ENCODE data around the gene CEP20. TPM values are rescaled to one million over a fixed set of nuclear protein-coding genes. Genes with fewer than 3 reads are reported as not detected.

Gene CEP20
- total RNA-seq, 1 donor, result 48.9 TPM

GRCh38 chr16:15876503-15876902 lies 11.9 kb downstream of the CEP20 start:
- no peak overlapping the region for H2AFZ ChIP-seq (ENCODE audit: low read length)

GRCh38 chr16:15874745-15875314 lies 13.6 kb downstream of the CEP20 start:
- TF ChIP-seq CTCF (IDR thresholded peaks at IDR 0.05; ENCODE audit: extremely low read depth, low read depth, low read length), result peak; percentile 92
- DNase-seq (ENCODE audit: insufficient read length, low spot score, missing footprints), result no peak
- H3K27ac ChIP-seq (ENCODE audit: low read depth, low read length), result no peak overlapping the region
- H4K20me1 ChIP-seq (ENCODE audit: insufficient read depth, low read length), result no peaks in the 10 kb centered on the region
- no peaks in the 10 kb centered on the region for H3K9me3 ChIP-seq (ENCODE audit: low read depth, low read length)
- no peaks in the 10 kb centered on the region for H3K27me3 ChIP-seq (ENCODE audit: insufficient read depth, low read length)
- H3K36me3 ChIP-seq (ENCODE audit: insufficient read depth, low read length), result peaks cover 17% of the 10 kb centered on the region
- no peak overlapping the region for H3K4me3 ChIP-seq (ENCODE audit: insufficient read depth, low read length)
- H3K4me2 ChIP-seq (ENCODE audit: insufficient read depth, low read length), result no peak overlapping the region
- peaks cover 20% of the 10 kb centered on the region for H3K79me2 ChIP-seq (ENCODE audit: insufficient read depth, low read length)
- H2AFZ ChIP-seq (ENCODE audit: low read length), result peak overlapping the region; percentile 55
- peaks cover 17% of the 10 kb centered on the region for H3K4me1 ChIP-seq (ENCODE audit: insufficient read depth, low read length)

More at GRCh38 chr16:15876503-15876902, 11.9 kb downstream of the CEP20 start:
- peaks cover 33% of the 10 kb centered on the region for H3K4me1 ChIP-seq (ENCODE audit: insufficient read depth, low read length)
- H3K4me3 ChIP-seq (ENCODE audit: insufficient read depth, low read length), result no peak overlapping the region
- no peak for TF ChIP-seq CTCF (IDR thresholded peaks at IDR 0.05; ENCODE audit: extremely low read depth, low read depth, low read length)
- H3K79me2 ChIP-seq (ENCODE audit: insufficient read depth, low read length), result peaks cover 27% of the 10 kb centered on the region
- H3K27ac ChIP-seq (ENCODE audit: low read depth, low read length), result no peak overlapping the region
- no peak for DNase-seq (ENCODE audit: insufficient read length, low spot score, missing footprints)
- H3K36me3 ChIP-seq (ENCODE audit: insufficient read depth, low read length), result peaks cover 13% of the 10 kb centered on the region
- H3K4me2 ChIP-seq (ENCODE audit: insufficient read depth, low read length), result no peak overlapping the region
- no peaks in the 10 kb centered on the region for H3K27me3 ChIP-seq (ENCODE audit: insufficient read depth, low read length)
- H3K9me3 ChIP-seq (ENCODE audit: low read depth, low read length), result no peaks in the 10 kb centered on the region
- H4K20me1 ChIP-seq (ENCODE audit: insufficient read depth, low read length), result no peaks in the 10 kb centered on the region

- peaks cover 18% of the 10 kb centered on the region for H3K79me2 ChIP-seq (ENCODE audit: insufficient read depth, low read length)
- peak overlapping the region; percentile 12 for H3K27ac ChIP-seq (ENCODE audit: low read depth, low read length)
- DNase-seq (ENCODE audit: insufficient read length, low spot score, missing footprints), result no peak
- no peak for TF ChIP-seq CTCF (IDR thresholded peaks at IDR 0.05; ENCODE audit: extremely low read depth, low read depth, low read length)
- no peak overlapping the region for H2AFZ ChIP-seq (ENCODE audit: low read length)
- H3K36me3 ChIP-seq (ENCODE audit: insufficient read depth, low read length), result peaks cover 25% of the 10 kb centered on the region
- H3K4me3 ChIP-seq (ENCODE audit: insufficient read depth, low read length), result no peak overlapping the region
- no peaks in the 10 kb centered on the region for H3K27me3 ChIP-seq (ENCODE audit: insufficient read depth, low read length)
- H3K4me2 ChIP-seq (ENCODE audit: insufficient read depth, low read length), result no peak overlapping the region
- H3K9me3 ChIP-seq (ENCODE audit: low read depth, low read length), result no peaks in the 10 kb centered on the region
- no peaks in the 10 kb centered on the region for H4K20me1 ChIP-seq (ENCODE audit: insufficient read depth, low read length)
- H3K4me1 ChIP-seq (ENCODE audit: insufficient read depth, low read length), result peaks cover 7% of the 10 kb centered on the region
These were observed 14.7 kb downstream of the CEP20 start for GRCh38 chr16:15873737-15874136.

- DNase-seq (ENCODE audit: insufficient read length, low spot score, missing footprints), result no peak
- Histone ChIP-seq H3K4me1 (ENCODE audit: insufficient read depth, low read length) (peaks cover 2% of the 10 kb centered on the region), H3K27me3 (ENCODE audit: insufficient read depth, low read length) (no peaks in the 10 kb centered on the region), H3K36me3 (ENCODE audit: insufficient read depth, low read length) (peaks cover 24% of the 10 kb centered on the region), H2AFZ (ENCODE audit: low read length) (no peak overlapping the region), H3K4me3 (ENCODE audit: insufficient read depth, low read length) (no peak overlapping the region), H3K79me2 (ENCODE audit: insufficient read depth, low read length) (peaks cover 13% of the 10 kb centered on the region), H3K4me2 (ENCODE audit: insufficient read depth, low read length) (no peak overlapping the region), H4K20me1 (ENCODE audit: insufficient read depth, low read length) (no peaks in the 10 kb centered on the region), H3K27ac (ENCODE audit: low read depth, low read length) (peak overlapping the region; percentile 12), H3K9me3 (ENCODE audit: low read depth, low read length) (no peaks in the 10 kb centered on the region)
- no peak for TF ChIP-seq CTCF (IDR thresholded peaks at IDR 0.05; ENCODE audit: extremely low read depth, low read depth, low read length)
These were observed 15.1 kb downstream of the CEP20 start for GRCh38 chr16:15873301-15873700.
